ENCODE results near the gene MYO1D.
A peak's percentile ranks its signal among the peaks of the same experiment; 100 is the strongest.
"Not testable (repeated sequence)": the region's sequence is repeated elsewhere in the genome, so short reads cannot be mapped to it uniquely, and the experiment has no call there.

MYO1D gene

GRCh38 chr17:32899236-32900013 is 22.5 kb upstream of the MYO1D start:
- Histone ChIP-seq H3K4me3 (no peak overlapping the region), H3K27ac (no peak overlapping the region)

DNA sequence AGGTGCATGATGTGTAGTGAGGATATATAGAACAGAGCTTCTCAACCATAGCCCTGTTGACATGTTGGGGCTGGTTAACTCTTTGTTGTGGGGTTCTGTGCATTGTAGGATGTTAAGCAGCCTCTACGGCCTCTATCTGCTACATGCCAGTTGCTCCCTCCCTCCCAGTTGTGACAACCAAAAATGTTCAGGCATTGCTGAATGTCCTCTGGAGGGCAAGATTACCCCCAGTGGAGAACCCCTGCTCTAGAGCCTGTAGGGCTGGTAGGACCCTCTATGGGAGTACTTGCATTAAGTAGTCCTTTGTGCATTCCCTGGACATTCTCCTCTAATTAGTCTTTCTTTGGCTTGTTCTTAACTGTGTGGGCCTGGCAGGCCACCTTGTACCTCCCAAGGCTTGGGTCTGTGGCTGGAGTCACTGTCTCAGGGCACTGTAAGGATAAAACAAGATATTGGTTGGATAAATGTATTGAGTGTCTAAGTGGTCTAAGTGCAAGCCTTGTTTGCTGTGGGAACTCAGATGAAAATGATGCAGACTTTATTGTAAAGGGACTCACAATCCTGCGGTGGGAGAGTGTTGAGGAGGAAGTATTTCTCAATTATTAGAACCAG is 19.8 kb upstream of the MYO1D start:
- Histone ChIP-seq H3K4me3 (no peak overlapping the region), H3K27ac (no peak overlapping the region)

- no peak overlapping the region for H3K4me3 ChIP-seq
- H3K27ac ChIP-seq: no peak overlapping the region
These were observed 17.3 kb upstream of the MYO1D start for GRCh38 chr17:32894245-32894644.

DNA sequence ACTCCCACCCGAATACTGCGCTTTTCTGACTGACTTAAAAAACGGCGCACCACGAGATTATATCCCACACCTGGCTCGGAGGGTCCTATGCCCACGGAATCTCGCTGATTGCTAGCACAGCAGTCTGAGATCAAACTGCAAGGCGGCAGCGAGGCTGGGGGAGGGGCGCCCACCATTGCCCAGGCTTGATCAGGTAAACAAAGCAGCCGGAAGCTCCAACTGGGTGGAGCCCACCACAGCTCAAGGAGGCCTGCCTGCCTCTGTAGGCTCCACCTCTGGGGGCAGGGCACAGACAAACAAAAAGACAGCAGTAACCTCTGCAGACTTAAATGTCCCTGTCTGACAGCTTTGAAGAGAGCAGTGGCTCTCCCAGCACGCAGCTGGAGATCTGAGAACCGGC is 10.5 kb upstream of the MYO1D start:
- H3K4me3 ChIP-seq, H3K27ac ChIP-seq: not testable (repeated sequence)

DNA sequence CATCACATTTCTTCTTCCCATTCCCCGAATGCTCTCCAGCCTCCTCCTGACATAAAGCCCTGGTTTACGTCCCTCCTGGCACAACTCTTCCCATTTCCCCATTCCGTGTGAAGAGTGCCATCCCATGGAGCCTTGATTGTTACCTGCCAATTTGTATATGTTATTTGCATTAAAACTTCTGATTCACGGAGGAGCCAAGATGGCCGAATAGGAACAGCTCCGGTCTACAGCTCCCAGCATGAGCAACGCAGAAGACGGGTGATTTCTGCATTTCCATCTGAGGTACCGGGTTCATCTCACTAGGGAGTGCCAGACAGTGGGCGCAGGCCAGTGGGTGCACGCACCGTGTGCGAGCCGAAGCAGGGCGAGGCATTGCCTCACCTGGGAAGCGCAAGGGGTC is 10.0 kb upstream of the MYO1D start:
- H3K27ac ChIP-seq: peak overlapping the region in 1 of 21 experiments; percentile 49
- not testable (repeated sequence) for H3K4me3 ChIP-seq

GRCh38 chr17:32882734-32883133 is 5.8 kb upstream of the MYO1D start:
- H3K4me3 ChIP-seq: no peak overlapping the region
- H3K27ac ChIP-seq: peak overlapping the region in 1 of 21 experiments; percentile 50

DNA sequence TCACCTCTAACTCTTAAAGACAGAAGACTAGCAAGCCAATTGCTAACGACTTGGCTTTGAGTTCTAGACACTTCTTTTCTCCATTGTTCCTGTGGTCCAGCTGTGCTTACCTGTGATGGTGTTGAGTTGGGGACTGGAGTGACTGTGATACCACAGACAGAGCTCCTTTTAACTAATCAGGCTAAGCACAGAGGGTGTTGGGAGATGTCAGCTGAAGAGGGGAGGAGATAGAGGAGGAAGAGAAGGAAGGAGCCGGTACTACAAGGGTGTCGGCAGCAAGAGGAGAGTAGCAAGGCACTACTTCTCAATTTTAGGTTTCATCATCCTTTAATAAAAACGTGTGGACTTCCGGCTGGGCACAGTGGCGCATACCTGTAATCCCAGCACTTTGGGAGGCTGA is 5.1 kb upstream of the MYO1D start:
- peak overlapping the region in 1 of 21 experiments; percentile 34 for H3K27ac ChIP-seq
- H3K4me3 ChIP-seq: no peak overlapping the region

- no peak overlapping the region for H3K27ac ChIP-seq
- no peak overlapping the region for H3K4me3 ChIP-seq
These were observed 3.9 kb upstream of the MYO1D start for GRCh38 chr17:32880671-32881453.

DNA sequence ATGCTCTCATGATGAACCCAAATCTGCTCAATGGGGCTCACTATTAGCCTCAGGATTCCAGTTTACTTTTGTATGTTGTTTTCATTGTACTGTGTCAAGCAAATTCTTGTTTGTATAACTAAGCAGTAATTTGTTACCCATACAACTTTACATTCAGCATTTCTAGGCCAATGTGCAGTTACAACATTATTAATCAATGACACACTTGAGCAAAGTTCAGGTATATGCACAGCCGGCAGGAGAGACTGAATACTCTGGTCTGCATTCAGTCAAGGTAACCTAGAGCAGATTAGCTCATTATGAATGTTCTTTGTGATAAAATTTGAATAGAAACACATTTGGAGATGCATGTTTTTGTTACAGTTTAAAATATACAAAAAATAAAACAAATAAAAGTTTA is 2.2 kb upstream of the MYO1D start:
- Histone ChIP-seq H3K4me3 (no peak overlapping the region), H3K27ac (no peak overlapping the region)

DNA sequence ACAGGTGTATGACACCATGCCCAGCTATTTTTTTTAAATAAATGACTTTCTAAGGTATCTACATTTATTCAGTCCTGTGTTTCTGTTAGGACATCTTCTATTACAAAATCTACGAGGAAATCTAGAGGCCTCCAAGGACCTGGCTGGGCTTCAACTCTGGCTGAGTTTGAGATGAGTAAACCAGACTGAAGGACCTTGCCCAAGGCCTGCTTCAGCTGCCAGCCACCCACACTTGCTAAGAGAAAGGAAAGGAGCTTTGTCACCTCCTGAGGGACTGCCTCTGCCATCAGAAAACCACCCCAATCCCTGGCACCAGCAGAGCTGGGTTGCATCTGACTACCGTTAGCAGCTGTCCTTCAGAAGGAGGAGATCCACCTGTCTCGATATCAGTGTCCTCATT is 1.3 kb upstream of the MYO1D start:
- H3K4me3 ChIP-seq: no peak overlapping the region
- peak overlapping the region in 2 of 21 experiments; percentile 22 to 99 for H3K27ac ChIP-seq

DNA sequence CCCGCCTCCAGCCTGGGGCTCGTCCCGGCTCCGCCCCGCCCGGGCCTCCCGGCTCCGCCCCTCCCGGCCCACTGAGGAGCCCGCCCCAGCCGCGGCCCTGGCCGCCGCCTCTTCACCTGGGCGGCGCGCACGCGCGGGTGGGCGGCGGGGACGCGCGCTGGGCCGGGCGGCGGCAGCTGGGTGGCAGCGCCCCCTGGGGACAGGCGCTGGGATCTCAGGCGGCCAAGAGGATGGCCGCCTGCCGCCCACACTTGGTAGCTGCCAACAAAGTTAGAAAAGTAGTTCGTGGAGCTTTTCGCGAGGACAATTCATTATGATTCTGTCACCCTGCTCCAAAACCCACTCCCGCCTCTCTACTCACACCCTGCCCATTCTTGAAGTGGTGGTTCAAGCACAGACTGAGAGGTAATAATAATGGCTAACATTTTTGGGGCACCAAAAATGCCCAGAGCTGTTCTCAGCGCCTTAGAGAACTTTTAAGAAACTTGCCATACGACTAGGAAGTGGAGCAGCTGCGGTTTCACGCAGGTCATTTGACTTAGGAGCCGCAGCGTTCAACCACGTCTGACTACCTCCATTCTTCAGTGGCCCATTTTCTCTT is 340 bp upstream of the MYO1D start:
- peak overlapping the region in 19 of 21 experiments; percentile 78 to 99 (median 91) for H3K27ac ChIP-seq
- H3K4me3 ChIP-seq: peak overlapping the region; percentile 58 to 98 (median 93)

GRCh38 chr17:32875923-32876416 is 954 bp downstream of the MYO1D start:
- H3K4me3 ChIP-seq: peak overlapping the region; percentile 58 to 98 (median 93)
- H3K27ac ChIP-seq: peak overlapping the region in 19 of 21 experiments; percentile 78 to 99 (median 91)

DNA sequence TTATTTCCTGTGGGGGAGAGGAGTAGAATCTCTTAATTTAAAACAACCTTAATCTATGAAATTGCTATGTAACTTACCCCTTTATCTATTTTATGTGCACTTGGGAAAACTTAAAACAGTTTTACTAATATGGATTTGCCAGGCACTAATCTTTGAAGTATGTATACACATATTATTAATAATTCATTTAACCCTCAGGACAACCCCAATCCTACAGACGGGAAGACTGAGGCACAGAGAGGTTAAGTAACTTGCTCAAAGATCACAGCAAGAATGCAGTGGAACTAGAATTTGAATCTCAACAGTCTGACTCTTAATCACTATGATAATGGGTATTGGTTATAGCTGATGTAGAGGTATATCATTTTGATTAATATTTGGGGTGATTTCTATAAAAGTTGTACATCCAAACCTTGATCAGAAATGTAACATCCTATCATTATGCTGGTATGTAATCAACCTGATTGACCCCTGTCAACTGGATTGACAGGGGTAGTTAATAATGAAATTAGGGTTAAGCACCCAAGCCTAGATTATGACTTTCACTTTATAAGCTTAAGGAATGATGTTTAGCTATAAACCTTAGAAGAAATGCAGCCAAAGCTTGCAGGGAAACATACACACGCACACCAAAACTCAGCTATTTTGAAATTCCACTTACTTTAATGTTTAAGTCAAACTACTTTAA is 1.6 kb downstream of the MYO1D start:
- H3K27ac ChIP-seq: peak overlapping the region in 14 of 21 experiments; percentile 81 to 99 (median 92)
- H3K4me3 ChIP-seq: peak overlapping the region; percentile 58 to 98 (median 93)

GRCh38 chr17:32873114-32873513 is 3.8 kb downstream of the MYO1D start:
- Histone ChIP-seq H3K4me3 (no peak overlapping the region), H3K27ac (peak overlapping the region in 1 of 21 experiments; percentile 46)

- H3K27ac ChIP-seq: peak overlapping the region in 11 of 21 experiments; percentile 2 to 71 (median 44)
These were observed 5.2 kb downstream of the MYO1D start for GRCh38 chr17:32871746-32872145.

DNA sequence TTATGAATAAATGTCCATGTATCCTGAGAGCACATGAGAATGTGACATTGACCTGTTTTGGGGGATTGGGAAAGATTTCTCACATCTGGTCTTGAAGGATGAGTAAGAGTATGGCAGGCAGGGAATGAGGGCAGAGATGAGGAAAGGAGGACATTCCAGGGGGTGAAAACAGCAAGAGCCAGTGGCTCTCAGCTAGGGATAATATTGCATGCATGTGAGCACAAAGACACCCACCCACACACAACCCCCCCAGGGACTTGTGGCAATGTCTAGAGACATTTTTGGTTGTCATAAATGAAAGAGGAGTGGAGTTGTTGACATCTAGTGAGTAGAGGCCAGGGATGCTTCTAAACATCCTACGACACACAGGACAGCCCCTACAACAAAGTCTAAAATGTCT is 6.0 kb downstream of the MYO1D start:
- peak overlapping the region in 8 of 21 experiments; percentile 11 to 80 (median 43) for H3K27ac ChIP-seq

More at GRCh38 chr17:32871746-32872145, 5.2 kb downstream of the MYO1D start:
- no peak overlapping the region for H3K4me3 ChIP-seq

DNA sequence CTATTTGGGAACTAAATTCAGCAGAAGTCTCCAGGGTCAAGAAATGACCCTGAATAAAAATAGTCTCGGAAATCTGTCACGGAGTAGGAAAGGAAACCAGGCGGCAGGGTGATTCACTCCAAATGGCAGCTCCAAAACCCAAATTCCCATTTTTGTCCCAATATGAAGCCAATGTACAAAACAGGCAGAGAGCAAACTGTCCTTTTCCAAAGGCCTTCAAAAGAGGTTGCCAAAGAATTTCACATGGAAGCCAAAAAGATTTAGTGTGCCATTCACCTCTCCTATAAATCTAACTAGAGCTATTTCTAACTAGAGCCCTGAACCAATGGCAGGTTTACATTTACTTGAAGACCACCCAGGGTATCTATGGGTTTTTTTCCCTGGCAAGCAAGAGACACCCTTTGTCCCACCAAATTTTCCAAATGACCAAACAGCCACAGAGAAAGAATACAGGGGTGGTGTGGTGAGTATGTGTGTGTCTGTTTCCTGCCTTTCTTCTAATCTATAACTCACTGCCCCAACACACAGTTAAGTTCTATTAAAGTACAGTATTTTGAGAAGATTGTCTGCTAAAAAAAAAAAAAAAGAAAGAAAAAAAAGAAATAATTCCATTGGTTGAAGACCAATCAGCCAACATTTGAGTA is 6.8 kb downstream of the MYO1D start:
- H3K4me3 ChIP-seq: no peak overlapping the region
- peak overlapping the region in 11 of 21 experiments; percentile 5 to 80 (median 44) for H3K27ac ChIP-seq

More for the DNA sequence above, 6.0 kb downstream of the MYO1D start:
- H3K4me3 ChIP-seq: no peak overlapping the region

- no peak overlapping the region for H3K4me3 ChIP-seq
- peak overlapping the region in 12 of 21 experiments; percentile 0 to 80 (median 49) for H3K27ac ChIP-seq
These were observed 7.4 kb downstream of the MYO1D start for GRCh38 chr17:32869345-32870026.
